BLaER1 treated with 17β-estradiol and CSF1 and Interleukin-3, amounts not matched to agents 10 nM and 100 nM (cell line): Measurements from ENCODE around the gene ANKRD33.
"Not testable (repeated sequence)": the region's sequence is repeated elsewhere in the genome, so short reads cannot be mapped to it uniquely, and the experiment has no call there.

ENCODE experiments used
- H3K27ac ChIP-seq, 11 experiments: shearing (Covaris generic); formaldehyde crosslinking; 2 replicates each; pipeline ENCODE4 v1.8.1; 2022
- H3K27me3 ChIP-seq, 11 experiments: shearing (Covaris generic); formaldehyde crosslinking; 2 replicates each; pipeline ENCODE4 v1.8.1; 2022
- H3K36me3 ChIP-seq, 11 experiments: shearing (Covaris generic); formaldehyde crosslinking; 2 replicates each; pipeline ENCODE4 v1.8.1; 2022
- H3K4me1 ChIP-seq, 10 experiments: shearing (Covaris generic); formaldehyde crosslinking; 2 replicates each; pipeline ENCODE4 v1.8.1; 2022
- H3K4me2 ChIP-seq, 11 experiments: shearing (Covaris generic); formaldehyde crosslinking; 2 replicates each; pipeline ENCODE4 v1.8.1; 2022
- H3K4me3 ChIP-seq, 10 experiments: shearing (Covaris generic); formaldehyde crosslinking; 2 replicates each; pipeline ENCODE4 v1.8.1; 2022
- H3K9ac ChIP-seq, 11 experiments: shearing (Covaris generic); formaldehyde crosslinking; 2 replicates each; pipeline ENCODE4 v1.8.1; 2022
- H3K9me3 ChIP-seq, 11 experiments: shearing (Covaris generic); formaldehyde crosslinking; replicated peaks in 1 of 11; 2 replicates each; pipeline ENCODE4 v1.8.1; 2022
- H4K20me1 ChIP-seq, 11 experiments: shearing (Covaris generic); formaldehyde crosslinking; 2 replicates each; pipeline ENCODE4 v1.8.1; 2022
- Cebpa-rat ChIP-seq, 11 experiments: shearing (Covaris generic); IDR thresholded peaks; 2 replicates each; pipeline ENCODE4 v1.8.1; 2022

ANKRD33 gene

DNA sequence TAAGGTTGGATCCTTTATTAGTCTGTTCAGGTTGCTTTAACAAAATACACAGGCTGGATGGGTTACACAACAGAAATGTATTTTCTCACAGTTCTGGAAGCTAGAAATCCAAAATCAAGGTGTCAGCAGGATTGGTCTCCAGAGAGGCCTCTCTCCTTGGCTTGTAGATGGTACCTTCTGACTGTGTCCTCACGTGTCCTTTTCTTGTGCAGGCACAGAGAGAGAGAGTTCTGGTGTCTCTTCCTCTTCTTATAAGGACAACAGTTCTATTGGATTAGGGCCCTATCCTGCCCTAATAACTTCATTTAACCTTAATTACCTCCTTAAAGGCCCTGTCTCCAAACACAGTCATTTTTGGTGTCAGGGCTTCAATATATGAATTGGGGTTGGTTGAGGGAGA lies 4.6 kb upstream of the ANKRD33 start:
- peaks cover 0 to 17% (median 10%) of the 10 kb centered on the region in 11 experiments; a peak in 9 of 22 replicates for H3K36me3 ChIP-seq
- H3K4me2 ChIP-seq, result peak overlapping the region in 7 of 11 experiments; percentile 15 to 89 (median 65); a peak in 13 of 22 replicates
- peak overlapping the region in 10 of 11 experiments; percentile 15 to 96 (median 52); a peak in 16 of 22 replicates for H3K27ac ChIP-seq
- no peaks in the 10 kb centered on the region for H4K20me1 ChIP-seq
- TF ChIP-seq Cebpa-rat (IDR thresholded peaks at IDR 0.05), result no peak
- H3K27me3 ChIP-seq, result no peaks in the 10 kb centered on the region
- H3K9ac ChIP-seq, result no peak overlapping the region
- H3K4me3 ChIP-seq, result no peak overlapping the region
- peaks cover 32 to 64% (median 61%) of the 10 kb centered on the region in 10 experiments for H3K4me1 ChIP-seq
- H3K9me3 ChIP-seq, result peaks cover 12 to 41% (median 18%) of the 10 kb centered on the region in 11 experiments

- no peaks in the 10 kb centered on the region for H3K27me3 ChIP-seq
- H3K4me1 ChIP-seq, result peaks cover 34 to 72% (median 70%) of the 10 kb centered on the region in 10 experiments
- peak overlapping the region in 10 of 11 experiments; percentile 77 to 96 (median 91); a peak in 20 of 22 replicates for H3K27ac ChIP-seq
- peak overlapping the region in 9 of 11 experiments; percentile 0 to 95 (median 87); a peak in 16 of 22 replicates for H3K4me2 ChIP-seq
- TF ChIP-seq Cebpa-rat (IDR thresholded peaks at IDR 0.05), result no peak
- peaks cover 0 to 17% (median 10%) of the 10 kb centered on the region in 11 experiments; a peak in 9 of 22 replicates for H3K36me3 ChIP-seq
- peaks cover 12 to 41% (median 18%) of the 10 kb centered on the region in 11 experiments for H3K9me3 ChIP-seq
- no peaks in the 10 kb centered on the region for H4K20me1 ChIP-seq
- H3K4me3 ChIP-seq, result peak overlapping the region in 5 of 10 experiments; percentile 13 to 56 (median 39); a peak in 3 of 20 replicates
- H3K9ac ChIP-seq, result no peak overlapping the region; a peak in 2 of 22 replicates
Measured at GRCh38 chr12:51883998-51884675, 3.8 kb upstream of the ANKRD33 start.

GRCh38 chr12:51884676-51885229 lies 3.1 kb upstream of the ANKRD33 start:
- H3K9me3 ChIP-seq, result peaks cover 12 to 41% (median 18%) of the 10 kb centered on the region in 11 experiments
- no peaks in the 10 kb centered on the region for H4K20me1 ChIP-seq
- no peaks in the 10 kb centered on the region for H3K27me3 ChIP-seq
- no peak for TF ChIP-seq Cebpa-rat (IDR thresholded peaks at IDR 0.05)
- peak overlapping the region in 7 of 10 experiments; percentile 10 to 56 (median 27); a peak in 10 of 20 replicates for H3K4me3 ChIP-seq
- peak overlapping the region in 10 of 11 experiments; percentile 0 to 95 (median 86); a peak in 18 of 22 replicates for H3K4me2 ChIP-seq
- H3K27ac ChIP-seq, result peak overlapping the region; percentile 60 to 96 (median 91); a peak in 21 of 22 replicates
- peaks cover 40 to 78% (median 76%) of the 10 kb centered on the region in 10 experiments for H3K4me1 ChIP-seq
- H3K36me3 ChIP-seq, result peaks cover 0 to 17% (median 10%) of the 10 kb centered on the region in 11 experiments; a peak in 9 of 22 replicates
- H3K9ac ChIP-seq, result peak overlapping the region in 4 of 11 experiments; percentile 73 to 83 (median 77); a peak in 6 of 22 replicates

GRCh38 chr12:51885294-51886020 lies 2.4 kb upstream of the ANKRD33 start:
- H4K20me1 ChIP-seq, H3K27me3 ChIP-seq: not testable (repeated sequence)
- Histone ChIP-seq H3K9ac (peak overlapping the region in 9 of 11 experiments; percentile 73 to 83 (median 77); a peak in 17 of 22 replicates), H3K36me3 (peaks cover 0 to 17% (median 10%) of the 10 kb centered on the region in 11 experiments; a peak in 9 of 22 replicates), H3K4me2 (peak overlapping the region; percentile 78 to 95 (median 85); a peak in 21 of 22 replicates), H3K9me3 (peaks cover 12 to 41% (median 18%) of the 10 kb centered on the region in 11 experiments), H3K27ac (peak overlapping the region; percentile 60 to 96 (median 91); a peak in 21 of 22 replicates), H3K4me1 (peaks cover 45 to 85% (median 83%) of the 10 kb centered on the region in 10 experiments), H3K4me3 (peak overlapping the region in 9 of 10 experiments; percentile 4 to 56 (median 26); a peak in 12 of 20 replicates)

GRCh38 chr12:51886021-51886710 lies 1.7 kb upstream of the ANKRD33 start:
- H3K9me3 ChIP-seq, result peaks cover 12 to 40% (median 18%) of the 10 kb centered on the region in 11 experiments
- H3K36me3 ChIP-seq, result peaks cover 0 to 17% (median 10%) of the 10 kb centered on the region in 11 experiments; a peak in 9 of 22 replicates
- H3K4me1 ChIP-seq, result peaks cover 48 to 92% (median 90%) of the 10 kb centered on the region in 10 experiments
- H3K4me3 ChIP-seq, result peak overlapping the region in 9 of 10 experiments; percentile 27 to 64 (median 50); a peak in 15 of 20 replicates
- H4K20me1 ChIP-seq, result no peaks in the 10 kb centered on the region
- TF ChIP-seq Cebpa-rat (IDR thresholded peaks at IDR 0.05), result peak; percentile 77 to 99 (median 94)
- H3K27me3 ChIP-seq, result no peaks in the 10 kb centered on the region
- H3K9ac ChIP-seq, result peak overlapping the region; percentile 61 to 83 (median 76); a peak in 21 of 22 replicates
- H3K4me2 ChIP-seq, result peak overlapping the region; percentile 78 to 95 (median 85)
- H3K27ac ChIP-seq, result peak overlapping the region; percentile 58 to 96 (median 91)

- Histone ChIP-seq H3K36me3 (peaks cover 0 to 17% (median 10%) of the 10 kb centered on the region in 11 experiments; a peak in 9 of 22 replicates), H3K4me3 (peak overlapping the region in 6 of 10 experiments; percentile 42 to 64 (median 52); a peak in 8 of 20 replicates), H3K9ac (peak overlapping the region in 10 of 11 experiments; percentile 33 to 83 (median 76); a peak in 9 of 22 replicates), H3K4me2 (peak overlapping the region; percentile 78 to 95 (median 85)), H3K9me3 (peaks cover 12 to 20% (median 18%) of the 10 kb centered on the region in 11 experiments), H3K27ac (peak overlapping the region in 10 of 11 experiments; percentile 77 to 96 (median 91); a peak in 21 of 22 replicates), H4K20me1 (no peaks in the 10 kb centered on the region), H3K4me1 (peaks cover 49 to 95% (median 79%) of the 10 kb centered on the region in 10 experiments), H3K27me3 (no peaks in the 10 kb centered on the region)
- TF ChIP-seq Cebpa-rat (IDR thresholded peaks at IDR 0.05), result no peak
Measured at GRCh38 chr12:51888316-51889215, 663 bp downstream of the ANKRD33 start.
